ENCODE measurements around the gene POPDC3.
"Not testable (repeated sequence)": the region's sequence is repeated elsewhere in the genome, so short reads cannot be mapped to it uniquely, and the experiment has no call there.

The POPDC3 gene

DNA sequence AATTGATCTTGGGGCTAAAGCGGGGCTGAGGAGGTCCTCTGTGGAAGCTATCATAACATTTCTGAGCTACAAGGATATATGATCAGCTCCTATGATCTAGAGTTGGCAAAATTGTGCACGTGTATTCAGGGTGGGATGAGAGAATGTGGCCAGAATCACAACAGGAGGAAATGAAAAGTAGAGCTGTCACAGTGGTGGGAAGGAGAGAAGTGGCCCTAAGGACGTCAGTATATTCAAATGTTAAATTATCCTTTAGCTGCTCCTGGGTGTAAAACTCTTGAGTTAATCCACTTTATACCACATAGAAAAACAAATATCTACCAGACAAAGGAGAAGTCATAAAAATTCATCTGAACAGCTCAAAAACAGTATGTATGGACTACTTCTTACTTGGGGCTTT is 14.8 kb upstream of the POPDC3 start:
- DNase-seq: no peak

DNA sequence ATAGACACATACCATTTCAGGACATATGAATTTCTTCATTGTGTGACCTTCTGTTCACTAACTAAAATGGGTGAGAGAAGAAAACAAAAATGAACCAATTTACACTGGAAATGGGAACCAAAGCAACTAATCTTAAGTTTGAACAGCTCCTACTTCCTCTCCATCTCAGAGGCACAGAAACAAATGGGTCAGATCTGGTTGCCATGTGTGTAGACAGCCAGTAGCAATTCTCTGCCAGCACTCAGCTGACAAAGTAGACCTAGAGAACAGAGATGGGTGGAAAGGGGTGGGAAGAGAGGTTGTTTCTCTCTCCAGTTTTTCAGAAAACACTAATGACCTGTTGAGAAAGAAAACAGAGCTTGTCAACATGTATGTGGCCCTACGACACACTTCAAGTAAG is 14.3 kb upstream of the POPDC3 start:
- DNase-seq: no peak

DNA sequence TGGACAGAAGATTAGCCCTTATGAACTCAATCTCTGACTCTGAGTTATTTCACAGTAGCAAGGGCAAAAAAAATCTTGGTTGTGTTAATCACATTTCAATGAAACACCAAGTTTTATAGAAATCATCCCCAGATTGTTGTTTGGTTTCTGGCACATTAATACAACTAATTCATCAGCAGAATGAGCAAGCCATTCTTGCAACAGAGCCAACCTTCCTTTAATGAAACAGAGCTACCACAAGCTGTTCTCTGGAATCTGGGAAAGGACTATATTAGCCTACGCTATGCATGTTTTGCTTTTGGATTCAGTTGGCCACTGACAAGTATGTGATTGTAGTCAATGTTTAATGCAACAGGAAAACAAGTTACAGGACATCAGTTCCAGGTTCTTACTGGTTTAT is 13.8 kb upstream of the POPDC3 start:
- peak; percentile 86 for DNase-seq

DNA sequence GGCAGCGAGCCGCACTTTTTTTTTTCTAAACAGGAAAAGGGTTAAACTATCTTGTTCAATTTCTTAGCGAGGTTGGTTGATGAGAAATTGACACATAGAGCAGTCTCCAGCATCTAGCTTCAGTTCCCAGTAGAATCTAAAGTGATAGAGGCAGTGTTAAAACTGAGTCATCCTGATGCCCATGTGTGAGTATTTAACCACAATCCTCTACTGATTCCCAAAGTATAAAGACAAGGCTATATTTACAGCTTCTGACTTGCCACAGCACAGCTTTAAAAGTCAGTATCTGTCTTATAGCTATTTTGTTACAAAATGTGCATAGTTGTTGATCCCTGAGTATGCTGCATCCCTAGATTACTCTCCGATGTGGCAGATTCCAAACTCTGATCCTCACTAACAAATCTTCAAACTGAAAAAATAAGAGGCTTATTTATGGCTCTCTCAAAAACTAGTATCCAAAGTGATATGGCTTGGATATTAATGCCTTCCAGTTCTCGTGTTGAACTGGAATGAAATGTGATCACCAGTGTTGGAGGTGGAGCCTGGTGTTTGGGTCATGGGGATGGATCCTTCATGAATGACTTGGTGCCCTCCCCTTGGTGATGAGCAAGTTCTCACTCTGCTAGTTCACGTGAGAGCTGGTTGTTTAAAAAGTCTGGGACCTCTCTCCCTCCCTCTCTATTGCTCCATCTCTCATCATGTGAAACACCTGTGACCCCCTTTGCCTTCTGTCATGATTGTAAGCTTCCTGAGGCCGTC is 13.1 kb upstream of the POPDC3 start:
- peak; percentile 88 for DNase-seq

DNA sequence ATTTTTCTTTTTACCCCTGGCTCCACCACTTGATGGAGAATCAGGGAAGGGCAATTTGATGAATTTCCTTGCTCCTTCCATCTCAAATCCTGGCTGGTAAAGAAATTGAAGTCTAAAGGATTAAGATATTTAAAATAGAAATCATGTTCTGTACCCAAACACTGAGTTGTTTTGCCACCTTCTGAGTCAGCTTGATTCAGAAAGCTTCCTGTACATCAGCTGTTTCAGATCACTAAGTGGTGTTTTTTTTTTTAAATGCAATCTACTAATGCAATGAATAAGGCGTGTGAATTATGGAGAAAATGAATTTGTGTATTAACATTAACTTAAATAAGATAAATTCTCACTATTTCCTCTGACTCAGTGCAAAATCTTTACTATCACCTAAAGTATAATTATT is 11.5 kb upstream of the POPDC3 start:
- DNase-seq: no peak

DNA sequence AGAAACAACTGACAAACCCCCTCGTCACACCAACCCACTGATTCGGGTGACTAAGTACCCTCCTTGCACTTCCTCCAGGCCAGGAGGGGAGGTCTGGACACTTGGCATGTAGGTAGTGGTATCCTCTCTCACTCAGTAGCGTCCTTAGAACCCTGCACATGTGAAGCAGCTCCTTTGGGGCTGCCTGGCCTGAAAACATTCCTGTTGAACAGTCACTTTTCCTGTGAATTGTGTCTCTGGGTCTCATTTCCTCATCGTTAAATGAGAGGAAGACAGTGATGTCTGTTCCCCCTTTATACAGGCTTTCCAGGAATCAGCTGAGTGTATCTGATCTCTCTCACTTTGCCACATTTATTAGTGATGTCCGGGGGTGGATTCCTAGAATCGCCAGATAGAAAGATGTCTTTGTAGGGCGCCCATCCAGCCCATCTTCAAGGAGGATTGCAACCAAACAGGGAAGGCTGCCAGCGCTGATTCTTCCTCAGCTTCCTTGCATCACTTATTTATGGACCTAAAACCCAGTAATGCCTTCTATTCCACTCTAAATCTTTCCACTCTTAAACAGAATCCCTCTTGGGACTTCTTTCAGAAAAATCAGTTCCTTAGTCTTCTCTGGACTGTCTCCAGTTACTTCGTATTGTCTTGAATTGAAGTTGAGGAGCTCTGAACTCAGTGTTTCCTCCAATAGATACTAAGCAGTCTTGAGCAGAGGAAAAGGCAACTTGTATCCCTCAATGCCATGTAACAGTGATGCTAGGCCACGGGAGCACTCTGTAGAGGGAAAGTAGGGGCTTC is 9.4 kb upstream of the POPDC3 start:
- no peak for DNase-seq

DNA sequence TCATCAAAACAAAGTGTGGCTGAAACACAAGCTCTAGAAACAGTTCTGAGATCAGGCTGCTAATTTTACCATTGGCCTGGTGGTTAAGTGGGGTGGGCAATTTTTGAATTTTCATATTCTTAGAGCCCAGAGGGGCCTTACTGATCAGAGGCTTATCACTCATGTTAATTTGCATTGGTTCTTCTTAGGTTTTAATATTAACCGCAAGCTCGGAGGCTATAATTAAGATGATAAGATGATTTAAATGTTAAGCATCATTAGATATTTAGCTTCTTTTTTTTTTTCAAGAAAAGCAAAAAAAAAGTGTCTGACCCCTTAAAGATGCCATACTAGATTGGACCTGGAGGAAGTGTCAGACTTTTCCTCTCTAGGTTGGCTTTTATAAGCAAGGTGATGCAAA is 8.4 kb upstream of the POPDC3 start:
- no peak for DNase-seq

DNA sequence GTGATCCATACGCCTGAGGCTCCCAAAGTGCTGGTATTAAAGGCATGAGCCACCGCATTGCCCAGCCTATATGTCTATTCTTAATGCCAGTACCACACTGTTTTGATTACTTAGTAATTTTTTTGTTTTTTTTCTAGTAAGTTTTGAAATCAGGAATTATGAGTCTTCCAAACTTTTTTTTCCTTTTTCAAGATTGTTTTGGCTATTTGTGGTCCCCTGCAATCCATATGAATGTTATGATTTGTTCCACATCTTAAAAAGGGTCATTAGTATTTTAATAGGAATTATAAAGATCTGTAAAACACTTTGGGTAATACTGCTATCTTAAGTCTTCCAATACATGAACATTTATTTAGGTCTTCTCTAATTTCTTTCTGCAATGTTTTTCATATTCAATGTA is 6.8 kb upstream of the POPDC3 start:
- no peak for DNase-seq

DNA sequence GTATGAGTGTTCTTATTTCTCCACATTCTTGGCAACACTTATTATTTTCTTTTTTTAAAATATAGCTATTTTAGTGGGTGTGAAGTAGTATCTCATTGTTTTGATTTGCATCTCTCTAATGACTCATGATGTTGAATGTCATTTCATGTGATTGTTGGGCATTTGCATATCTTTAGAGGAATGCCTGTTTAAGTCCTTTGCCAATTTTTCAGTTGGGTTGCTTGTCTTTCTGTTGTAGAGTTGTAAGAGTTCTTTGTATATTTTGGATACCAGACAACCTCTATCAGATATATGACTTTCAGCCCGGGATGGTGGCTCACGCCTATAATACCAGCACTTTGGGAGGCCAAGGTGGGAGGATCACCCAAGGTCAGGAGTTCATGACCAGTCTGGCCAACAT is 5.1 kb upstream of the POPDC3 start:
- DNase-seq: peak; percentile 87

DNA sequence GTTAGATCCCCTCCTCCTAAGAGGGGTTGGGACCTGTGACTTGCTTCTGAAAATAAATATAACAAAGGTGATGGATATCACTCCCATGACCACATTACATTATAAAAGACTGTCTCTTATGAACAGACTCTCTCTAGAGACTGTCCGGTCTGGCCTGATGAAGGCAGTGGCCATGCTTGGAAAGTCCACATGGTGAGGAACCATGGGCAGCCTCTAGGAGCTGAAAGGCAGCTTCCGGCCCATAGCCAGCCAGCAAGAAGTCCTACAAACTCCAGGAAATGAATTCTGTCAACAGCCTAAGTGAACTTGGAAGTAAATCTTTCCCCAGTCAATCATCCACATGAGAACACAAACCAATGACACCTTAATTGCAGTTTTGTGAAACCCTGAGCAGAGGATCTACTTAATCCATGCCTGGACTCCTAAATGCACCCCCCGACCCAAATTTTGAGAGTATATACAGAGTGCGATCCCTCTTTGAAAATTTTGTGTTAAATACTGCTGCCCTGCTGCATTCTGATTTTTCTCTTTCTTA is 2.2 kb upstream of the POPDC3 start:
- DNase-seq: no peak

DNA sequence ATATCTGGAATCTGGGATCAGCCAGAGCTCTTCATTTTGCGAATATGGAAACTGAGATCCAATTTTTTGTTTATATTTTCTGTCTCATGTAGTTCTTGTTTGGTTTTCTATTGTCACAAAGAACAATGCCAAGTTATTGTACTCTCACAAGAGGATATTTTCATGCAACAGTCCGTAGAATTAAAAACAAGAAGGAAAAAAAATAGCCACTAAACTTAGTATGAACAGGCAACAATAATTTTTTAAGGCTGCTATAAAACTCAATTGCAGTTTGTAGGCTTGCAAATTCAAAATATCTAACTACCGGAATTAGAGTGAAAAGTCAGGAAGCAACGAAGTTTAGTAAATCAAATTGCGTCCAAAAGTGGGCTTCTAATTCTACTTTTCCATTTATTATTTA is 1.2 kb downstream of the POPDC3 start:
- DNase-seq: no peak

DNA sequence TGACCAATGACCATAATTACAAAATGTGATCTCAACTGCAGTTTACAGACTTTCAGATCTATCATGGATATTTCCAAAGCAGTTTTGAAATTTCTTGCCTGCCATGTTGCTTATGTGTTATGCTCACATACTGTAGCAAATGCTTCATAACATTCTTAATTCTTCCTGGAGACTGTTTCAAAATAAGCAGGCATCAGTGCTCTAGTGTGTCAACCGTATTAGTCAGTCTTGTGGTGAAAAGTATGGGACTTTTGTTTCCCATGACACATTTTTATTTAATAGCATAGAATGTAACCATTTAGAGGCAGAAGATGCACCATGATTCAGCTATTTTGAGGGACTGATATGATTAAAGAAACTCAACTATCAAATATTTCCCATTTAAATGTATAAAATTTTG is 1.7 kb downstream of the POPDC3 start:
- DNase-seq: peak; percentile 95

DNA sequence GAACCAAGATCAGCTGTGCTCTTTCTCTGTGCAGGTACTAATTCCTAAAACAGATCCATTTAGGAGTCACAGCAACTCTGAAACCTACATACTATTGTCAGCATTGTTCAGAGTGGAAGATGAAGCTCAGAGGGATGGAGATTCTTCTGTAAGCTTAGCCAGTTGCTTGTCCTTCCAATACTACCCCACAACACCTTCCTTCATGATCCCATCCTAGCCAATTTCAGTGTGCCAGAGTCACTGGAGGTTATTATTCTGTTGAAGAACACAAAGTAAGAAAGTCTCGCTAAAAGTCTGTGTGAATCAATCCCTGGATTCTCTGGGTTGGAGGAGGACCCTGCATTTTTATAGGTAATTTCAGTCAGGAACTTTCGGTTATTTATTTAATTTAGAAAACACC is 2.3 kb downstream of the POPDC3 start:
- DNase-seq: no peak

DNA sequence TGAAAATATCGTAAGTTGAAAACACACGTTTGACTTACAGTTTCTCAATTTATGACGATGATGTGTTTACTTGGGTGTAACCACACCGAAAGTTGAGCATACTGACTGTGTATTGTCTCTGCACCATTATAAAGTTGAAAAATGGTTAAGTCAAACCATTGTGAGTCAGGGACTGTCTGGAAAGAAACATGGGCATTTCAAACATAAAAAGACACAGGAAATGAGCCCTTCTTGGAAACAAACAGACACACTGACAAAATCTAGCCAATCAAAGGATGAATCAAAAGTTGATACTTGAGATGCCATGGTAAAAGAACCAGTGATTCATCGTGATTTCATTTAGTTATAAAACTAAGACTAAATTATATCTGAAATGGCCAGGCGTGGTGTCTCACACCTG is 5.3 kb downstream of the POPDC3 start:
- peak; percentile 61 for DNase-seq

DNA sequence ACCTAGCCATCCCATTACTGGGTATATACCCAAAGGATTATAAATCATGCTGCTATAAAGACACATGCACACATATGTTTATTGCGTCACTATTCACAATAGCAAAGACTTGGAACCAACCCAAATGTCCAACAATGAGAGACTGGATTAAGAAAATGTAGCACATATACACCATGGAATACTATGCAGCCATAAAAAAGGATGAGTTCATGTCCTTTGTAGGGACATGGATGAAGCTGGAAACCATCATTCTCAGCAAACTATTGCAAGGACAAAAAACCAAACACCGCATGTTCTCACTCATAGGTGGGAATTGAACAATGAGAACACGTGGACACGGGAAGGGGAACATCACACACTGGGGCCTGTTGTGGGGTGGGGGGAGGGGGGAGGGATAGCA is 7.3 kb downstream of the POPDC3 start:
- not testable (repeated sequence) for DNase-seq

DNA sequence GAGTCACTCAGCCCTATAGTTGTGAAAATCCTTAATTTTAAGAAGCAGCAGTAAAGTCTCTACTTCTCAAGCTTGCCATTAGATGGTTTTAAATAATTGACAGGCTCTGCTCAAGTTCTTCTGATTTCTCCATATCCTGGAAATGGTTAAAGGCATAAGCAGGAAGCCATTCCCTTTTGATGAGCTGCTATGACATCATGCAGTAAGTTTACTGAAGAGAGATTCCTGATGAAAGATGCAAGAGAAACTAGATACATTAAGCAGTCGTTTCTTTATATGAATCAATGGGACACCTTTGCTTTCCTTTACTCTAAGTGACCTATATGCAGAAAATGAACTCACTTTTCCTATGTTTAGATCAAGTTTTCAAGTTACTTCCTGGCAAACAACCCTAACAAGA is 9.8 kb downstream of the POPDC3 start:
- peak; percentile 62 for DNase-seq

DNA sequence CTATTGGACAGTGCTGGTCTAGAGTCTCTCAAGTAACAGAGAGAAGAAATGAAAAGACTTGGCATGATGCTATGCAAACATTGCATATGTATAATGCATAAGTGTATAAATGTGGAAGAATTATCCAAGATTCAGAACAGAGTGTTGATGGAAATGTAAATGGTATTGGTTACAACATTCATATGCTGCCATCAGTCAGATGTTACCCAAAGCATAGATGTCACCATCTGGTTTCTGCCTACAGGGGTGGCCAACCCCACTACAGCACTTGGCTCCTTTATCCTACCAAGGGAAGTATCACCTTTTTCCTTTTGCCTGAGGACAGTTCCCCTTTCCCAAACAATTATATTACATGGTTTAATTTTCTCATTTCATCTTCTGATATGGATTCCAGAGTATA is 11.9 kb downstream of the POPDC3 start:
- no peak for DNase-seq

DNA sequence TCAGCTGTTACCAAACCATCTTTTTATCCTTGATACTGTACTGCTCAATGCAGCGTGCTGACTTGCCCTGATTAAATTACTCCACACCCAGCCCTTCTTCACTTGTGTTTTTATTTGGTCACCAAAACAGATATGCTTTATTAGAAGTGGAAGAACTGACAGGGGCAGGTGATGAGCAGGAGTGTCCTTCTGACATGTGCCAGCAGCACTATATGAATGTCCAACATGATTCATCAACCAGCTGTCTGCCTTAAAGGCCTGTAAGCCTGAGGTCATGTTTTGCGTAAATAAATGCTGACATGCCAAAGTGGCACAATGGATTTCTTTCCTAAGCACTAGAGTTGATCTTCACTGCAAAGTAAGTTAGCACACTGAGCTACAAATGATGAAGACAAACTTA is 15.4 kb downstream of the POPDC3 start:
- peak; percentile 23 for DNase-seq

DNA sequence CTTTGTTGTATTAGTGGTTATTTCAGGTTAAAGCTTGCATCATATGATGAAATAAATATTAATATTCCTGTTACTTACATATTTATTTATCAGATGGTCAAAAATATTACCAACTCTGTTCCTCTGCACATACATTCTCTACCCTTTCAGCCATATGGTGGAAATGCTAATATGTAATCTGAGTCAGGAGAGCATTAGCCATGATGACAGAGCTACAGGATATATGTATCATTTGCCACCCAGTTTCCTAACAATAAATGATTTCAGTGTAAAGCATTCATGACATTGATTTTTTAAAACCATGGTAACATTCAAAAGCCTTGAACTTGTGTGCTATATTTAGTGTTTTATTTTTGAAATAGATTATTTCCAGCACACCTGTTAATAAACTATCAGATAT is 16.6 kb downstream of the POPDC3 start:
- peak; percentile 31 for DNase-seq

DNA sequence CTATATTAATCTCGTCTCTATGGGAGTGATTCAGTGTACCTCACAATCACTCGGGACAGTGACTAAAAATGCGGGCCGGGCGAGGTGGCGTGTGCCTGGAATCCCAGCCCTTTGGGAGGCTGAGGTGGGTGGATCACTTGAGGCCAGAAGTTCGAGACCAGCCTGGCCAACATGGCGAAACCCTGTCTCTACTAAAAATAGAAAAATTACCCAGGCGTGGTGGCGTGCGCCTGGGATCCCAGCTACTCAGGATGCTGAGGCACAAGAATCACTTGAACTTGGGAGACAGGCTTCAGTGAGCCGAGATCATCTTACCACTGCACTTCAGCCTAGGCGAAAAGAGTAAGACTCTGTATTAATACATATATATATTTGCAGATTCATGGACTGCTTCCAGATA is 17.4 kb downstream of the POPDC3 start:
- no peak for DNase-seq

DNA sequence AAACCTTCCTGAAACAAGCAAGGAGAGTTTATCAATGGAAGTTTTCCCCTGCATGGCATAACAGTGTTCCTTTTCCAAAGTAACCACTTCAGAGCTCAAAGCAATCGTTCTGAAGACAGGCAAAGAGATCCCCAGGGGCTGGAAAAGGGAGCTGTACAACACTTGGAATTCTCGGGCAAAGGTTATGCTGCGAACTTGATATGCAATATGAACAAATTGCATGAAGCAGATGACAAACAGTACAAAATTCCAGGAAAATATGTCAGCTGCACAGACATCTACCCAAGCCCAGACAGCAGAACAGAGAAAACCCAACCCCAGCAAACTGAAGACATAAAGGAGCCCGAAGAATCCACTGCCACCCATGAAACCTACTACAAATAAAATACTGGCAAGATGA is 18.4 kb downstream of the POPDC3 start:
- peak; percentile 36 for DNase-seq

DNA sequence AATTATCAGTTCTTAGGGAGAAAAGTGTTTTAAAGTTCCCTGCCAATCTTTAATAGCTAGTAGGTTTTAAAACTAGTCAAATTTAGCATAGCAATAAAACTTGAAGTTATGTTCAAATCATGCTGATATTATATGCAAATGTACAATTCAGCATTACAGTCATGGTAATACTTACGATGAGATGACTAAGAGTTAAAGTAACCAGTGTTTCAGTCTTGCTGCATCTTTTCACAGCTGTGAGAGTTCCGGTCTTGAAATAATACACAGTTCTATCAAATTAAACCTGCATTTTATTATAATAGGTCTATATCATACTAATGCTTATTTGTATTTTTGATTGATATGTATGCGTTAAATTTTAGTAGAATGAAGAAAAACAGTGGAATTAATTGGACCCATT is 26.1 kb downstream of the POPDC3 start:
- no peak for DNase-seq

DNA sequence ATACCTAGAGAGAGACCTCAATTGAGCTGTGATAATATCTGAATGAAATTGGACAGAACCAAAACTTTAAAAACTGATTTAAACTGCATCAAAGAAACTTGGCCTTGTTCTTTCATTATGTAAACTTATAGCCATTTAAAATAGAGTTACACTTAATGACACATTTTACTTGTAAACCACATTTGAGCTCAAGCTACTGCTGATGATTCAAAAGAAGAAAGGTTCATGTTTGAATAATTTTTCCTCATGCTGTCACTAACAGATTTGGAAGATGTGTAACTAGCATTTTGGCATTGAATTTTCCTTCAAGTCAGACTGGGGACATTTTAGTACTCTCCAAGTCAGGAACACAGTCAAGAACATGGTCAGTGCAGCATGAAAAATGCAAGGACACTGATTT is 26.9 kb downstream of the POPDC3 start:
- DNase-seq: no peak

DNA sequence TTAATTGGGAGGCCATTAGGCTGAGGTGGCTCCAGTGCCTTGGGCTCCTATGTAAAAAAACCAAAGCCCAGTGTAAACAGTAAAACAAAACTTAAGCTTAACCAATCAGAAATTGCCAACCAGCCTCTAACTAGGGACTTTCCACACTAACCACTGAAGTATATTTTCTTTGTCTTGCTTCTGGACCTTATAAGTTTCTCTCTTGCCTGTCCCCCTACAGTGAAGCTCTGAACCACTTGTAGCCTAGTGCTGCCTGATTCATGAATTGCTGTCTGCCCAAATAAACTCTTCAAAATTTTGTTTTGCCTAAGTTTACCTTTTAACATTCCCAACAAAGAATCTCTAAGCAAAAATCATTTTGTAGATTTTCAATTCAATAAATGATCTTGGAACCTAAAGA is 28.2 kb downstream of the POPDC3 start:
- DNase-seq: no peak
